Measurements from ENCODE around the gene AMIGO3. TPM values are rescaled to one million over a fixed set of nuclear protein-coding genes. Genes with fewer than 3 reads are reported as not detected.

AMIGO3 gene
- total RNA-seq, 2 donors from 2014 or later, result 1.0 to 2.0 TPM

DNA sequence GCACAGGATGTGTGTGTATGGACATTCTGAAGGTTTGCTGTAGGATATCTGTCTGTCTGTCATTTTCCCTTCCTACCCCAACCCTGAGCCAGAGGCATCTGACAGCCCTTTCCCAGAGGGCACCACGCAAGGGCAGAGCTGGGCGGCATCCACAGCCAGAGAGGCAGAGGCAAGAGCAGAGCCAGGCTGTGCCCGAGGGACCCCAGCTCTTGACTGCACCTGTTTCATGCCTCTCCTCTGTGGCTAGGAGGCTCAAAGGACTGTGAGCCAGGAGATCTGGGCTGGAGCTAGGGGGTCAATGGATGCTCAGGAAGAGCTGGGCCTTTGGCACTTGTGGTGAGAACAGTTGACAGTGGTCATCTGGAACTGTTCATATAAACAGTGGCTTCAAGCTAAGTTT is 50.1 kb downstream of the AMIGO3 start:
- Mint-ChIP-seq H3K4me3 (no peak overlapping the region), H3K36me3 (no peaks in the 10 kb centered on the region), H3K27me3 (peaks cover 0 to 3% of the 10 kb centered on the region in 2 donors), H3K27ac (no peak overlapping the region), H3K4me1 (ENCODE audit: low read depth in 2 of 2) (peaks cover 7 to 18% of the 10 kb centered on the region in 2 donors), H3K9me3 (no peaks in the 10 kb centered on the region)
- ATAC-seq (no peak), DNase-seq (ENCODE audit: low spot score) (no peak)

DNA sequence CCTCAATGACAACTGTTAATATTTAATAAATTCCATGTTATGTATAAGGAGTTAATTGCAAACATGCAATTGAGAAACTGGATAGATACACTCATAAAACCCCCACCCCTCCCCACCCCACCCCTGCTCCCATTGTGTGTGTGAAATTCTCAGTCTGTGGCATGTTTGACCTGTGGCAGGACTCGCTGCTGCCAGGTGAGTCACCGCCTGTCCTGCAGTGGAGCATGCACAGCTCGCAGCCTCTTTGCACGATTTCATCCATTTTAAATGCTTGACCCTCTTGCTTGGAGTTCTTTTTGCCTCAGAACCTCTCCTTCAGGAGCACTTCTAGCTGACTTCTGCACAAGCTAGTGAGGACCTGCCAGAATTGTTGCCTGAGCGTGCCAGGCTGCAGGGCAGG is 50.6 kb downstream of the AMIGO3 start:
- DNase-seq (ENCODE audit: low spot score), result no peak
- Mint-ChIP-seq H3K9me3 (no peaks in the 10 kb centered on the region), H3K27me3 (peaks cover 0 to 3% of the 10 kb centered on the region in 2 donors), H3K27ac (no peak overlapping the region), H3K4me1 (ENCODE audit: low read depth in 2 of 2) (peaks cover 7 to 18% of the 10 kb centered on the region in 2 donors), H3K36me3 (no peaks in the 10 kb centered on the region), H3K4me3 (no peak overlapping the region)
- no peak for ATAC-seq

DNA sequence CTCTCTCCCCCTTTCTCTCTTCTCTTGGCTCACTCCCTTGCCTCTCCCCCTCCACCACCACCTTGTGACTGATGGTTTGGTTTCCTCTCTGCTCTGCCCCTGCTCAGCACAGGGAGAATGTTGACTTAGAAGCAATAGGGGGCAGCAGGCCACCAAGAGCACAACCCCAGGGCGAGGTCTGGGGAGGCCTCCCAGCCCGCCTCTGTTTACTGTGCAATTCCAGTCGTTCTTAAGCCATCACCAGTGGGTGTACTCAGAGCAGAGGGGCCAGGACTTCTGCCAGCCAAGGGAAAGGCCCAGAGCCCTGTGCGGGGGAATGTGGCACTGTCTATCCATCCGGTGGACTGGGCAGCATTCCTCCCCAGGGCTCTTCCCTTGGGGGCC is 51.1 kb downstream of the AMIGO3 start:
- Mint-ChIP-seq H3K4me3 (no peak overlapping the region), H3K36me3 (no peaks in the 10 kb centered on the region), H3K27ac (no peak overlapping the region), H3K4me1 (ENCODE audit: low read depth in 2 of 2) (peaks cover 7 to 14% of the 10 kb centered on the region in 2 donors), H3K9me3 (no peaks in the 10 kb centered on the region), H3K27me3 (peaks cover 0 to 3% of the 10 kb centered on the region in 2 donors)
- DNase-seq (ENCODE audit: low spot score), result no peak
- ATAC-seq, result no peak

DNA sequence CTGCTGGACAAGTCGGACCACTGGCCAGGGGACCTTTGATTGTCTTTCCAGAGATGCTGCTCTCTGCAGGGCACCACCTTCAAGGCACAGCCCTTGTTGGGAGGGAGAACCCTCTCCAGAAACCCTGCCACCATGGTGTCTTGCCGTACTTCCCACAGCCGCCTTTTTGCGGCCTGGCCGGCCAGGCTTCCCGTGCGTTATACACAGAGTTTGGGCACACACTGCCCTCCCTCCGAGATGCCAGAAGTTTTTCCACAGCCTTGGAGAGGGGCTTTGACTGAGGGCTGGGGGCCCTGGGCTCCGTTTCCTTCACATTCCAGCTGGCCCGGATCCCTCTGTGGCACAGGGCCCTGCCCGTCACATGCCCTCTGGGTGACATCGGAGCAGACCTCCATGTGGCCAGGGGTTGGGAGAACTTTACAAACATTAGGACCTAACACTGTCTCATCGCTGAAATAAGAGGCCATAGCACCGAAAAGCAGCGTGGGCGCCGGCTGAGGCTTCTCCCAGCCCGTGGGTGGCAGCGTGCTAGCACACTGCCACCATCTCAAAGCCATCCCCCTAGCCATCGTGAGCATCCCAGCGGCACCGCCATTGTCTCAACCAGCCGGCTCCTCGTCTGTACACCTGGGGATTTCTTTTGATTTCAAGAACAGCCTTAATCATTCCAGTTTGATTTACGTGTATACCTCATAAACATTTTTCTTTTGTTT is 51.6 kb downstream of the AMIGO3 start:
- H3K27ac Mint-ChIP-seq, result no peak overlapping the region
- H3K27me3 Mint-ChIP-seq, result peaks cover 0 to 3% of the 10 kb centered on the region in 2 donors
- ATAC-seq (no peak), DNase-seq (ENCODE audit: low spot score) (no peak)
- H3K9me3 Mint-ChIP-seq, result no peaks in the 10 kb centered on the region
- H3K4me1 Mint-ChIP-seq (ENCODE audit: low read depth in 2 of 2), result peaks cover 7 to 11% of the 10 kb centered on the region in 2 donors
- no peak overlapping the region for H3K4me3 Mint-ChIP-seq
- H3K36me3 Mint-ChIP-seq, result no peaks in the 10 kb centered on the region

Other genes with a start within 250 kb of the AMIGO3 start
- 10 to 100 TPM; 22.0 to 27.8 TPM for gene DAG1, start 249.4 kb downstream of the AMIGO3 start, total RNA-seq
- under 1 TPM; 0.39 to 0.59 TPM for gene BSN, start 165.2 kb downstream of the AMIGO3 start, total RNA-seq
- 100 to 1,000 TPM; 134 to 235 TPM for gene APEH, start 45.3 kb downstream of the AMIGO3 start, total RNA-seq
- 1 to 10 TPM; 4.2 to 6.8 TPM for gene MST1, start 30.2 kb downstream of the AMIGO3 start, total RNA-seq
- gene RNF123, start 30.1 kb downstream of the AMIGO3 start, total RNA-seq, result 10 to 100 TPM; 45.6 to 67.9 TPM
- gene GMPPB, start 4.3 kb upstream of the AMIGO3 start, total RNA-seq, result 100 to 1,000 TPM in 1 of 2 donors, 10 to 100 TPM in 1; 83.5 to 110 TPM
- 10 to 100 TPM; 53.4 to 56.7 TPM for gene IP6K1, start 66.9 kb upstream of the AMIGO3 start, total RNA-seq
- gene CDHR4, start 80.2 kb upstream of the AMIGO3 start, total RNA-seq, result not detected
- under 1 TPM in 1 of 2 donors, not detected in 1; 0.64 TPM for gene INKA1, start 83.6 kb upstream of the AMIGO3 start, total RNA-seq
- 100 to 1,000 TPM in 1 of 2 donors, 10 to 100 TPM in 1; 89.5 to 105 TPM for gene UBA7, start 94.3 kb upstream of the AMIGO3 start, total RNA-seq
- 10 to 100 TPM; 14.0 to 44.0 TPM for gene TRAIP, start 136.9 kb upstream of the AMIGO3 start, total RNA-seq
- gene CAMKV, start 150.2 kb upstream of the AMIGO3 start, total RNA-seq, result not detected
- 1 to 10 TPM in 1 of 2 donors, under 1 TPM in 1; 0.50 to 2.6 TPM for gene MST1R, start 184.2 kb upstream of the AMIGO3 start, total RNA-seq
- gene MON1A, start 210.1 kb upstream of the AMIGO3 start, total RNA-seq, result 10 to 100 TPM; 11.3 to 18.7 TPM
- gene RBM6, start 220.5 kb upstream of the AMIGO3 start, total RNA-seq, result 100 to 1,000 TPM in 1 of 2 donors, 10 to 100 TPM in 1; 96.6 to 149 TPM

Measured in natural killer cell treated with Interleukin-12 subunit alpha and Interleukin-12 subunit beta and Interleukin-15 and Interleukin-18, amount 100 ng/mL, for 72 hours (primary cell).